ENCODE data around the gene CPA5.
"Not testable (repeated sequence)": the region's sequence is repeated elsewhere in the genome, so short reads cannot be mapped to it uniquely, and the experiment has no call there.

The CPA5 gene

DNA sequence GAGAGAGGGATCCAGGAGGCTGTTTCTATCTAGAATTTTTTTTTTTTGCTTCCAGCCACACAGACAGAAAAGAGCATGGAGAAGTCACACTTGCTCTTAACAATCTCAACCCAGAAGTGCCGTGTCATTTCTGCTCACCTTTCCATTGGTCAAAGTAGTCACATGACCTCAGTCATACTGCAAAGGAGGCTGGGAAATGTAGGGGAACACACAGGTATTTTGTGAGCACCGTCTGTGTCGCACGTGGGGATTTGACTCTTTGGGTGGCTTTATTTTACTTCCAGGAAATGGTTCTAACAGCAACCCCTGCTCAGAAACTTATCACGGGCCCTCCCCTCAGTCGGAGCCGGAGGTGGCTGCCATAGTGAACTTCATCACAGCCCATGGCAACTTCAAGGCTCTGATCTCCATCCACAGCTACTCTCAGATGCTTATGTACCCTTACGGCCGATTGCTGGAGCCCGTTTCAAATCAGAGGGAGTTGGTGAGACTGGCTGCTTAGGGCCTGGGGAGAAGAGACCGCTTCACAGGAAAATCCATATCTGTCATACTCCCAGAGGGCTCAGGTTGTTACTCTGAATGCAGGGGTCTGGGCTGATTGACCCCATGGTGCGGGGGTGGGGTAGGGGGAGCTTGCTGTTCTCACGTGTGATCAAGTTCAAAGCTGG lies 22.6 kb downstream of the CPA5 start:
- H3K9me3 Mint-ChIP-seq: no peaks in the 10 kb centered on the region
- no peak overlapping the region for H3K27ac Mint-ChIP-seq (ENCODE audit: low read depth)
- H3K4me3 Mint-ChIP-seq: peak overlapping the region; percentile 24
- H3K36me3 Mint-ChIP-seq (ENCODE audit: insufficient read depth): peaks cover 3% of the 10 kb centered on the region
- ATAC-seq (replicated peaks; ENCODE audit: extremely low read depth, poor library complexity, severe bottlenecking) (no peak), DNase-seq (ENCODE audit: low spot score in 2 of 2) (no peak)
- peaks cover 9% of the 10 kb centered on the region for H3K27me3 Mint-ChIP-seq
- no peaks in the 10 kb centered on the region for H3K4me1 Mint-ChIP-seq

- Mint-ChIP-seq H3K9me3 (no peaks in the 10 kb centered on the region), H3K4me1 (no peaks in the 10 kb centered on the region), H3K4me3 (peak overlapping the region; percentile 24), H3K27me3 (peaks cover under 1% of the 10 kb centered on the region), H3K27ac (ENCODE audit: low read depth) (no peak overlapping the region), H3K36me3 (ENCODE audit: insufficient read depth) (peaks cover 3% of the 10 kb centered on the region)
- ATAC-seq (replicated peaks; ENCODE audit: extremely low read depth, poor library complexity, severe bottlenecking) (no peak), DNase-seq (ENCODE audit: low spot score in 2 of 2) (no peak)
Observed at GRCh38 chr7:130367836-130368746, 23.5 kb downstream of the CPA5 start.

GRCh38 chr7:130369110-130369711 lies 24.6 kb downstream of the CPA5 start:
- ATAC-seq (replicated peaks; ENCODE audit: extremely low read depth, poor library complexity, severe bottlenecking) (no peak), DNase-seq (ENCODE audit: low spot score in 2 of 2) (no peak)
- Mint-ChIP-seq H3K27me3 (no peaks in the 10 kb centered on the region), H3K9me3 (no peaks in the 10 kb centered on the region), H3K36me3 (ENCODE audit: insufficient read depth) (peaks cover 5% of the 10 kb centered on the region), H3K27ac (ENCODE audit: low read depth) (no peak overlapping the region), H3K4me3 (no peak overlapping the region), H3K4me1 (no peaks in the 10 kb centered on the region)

DNA sequence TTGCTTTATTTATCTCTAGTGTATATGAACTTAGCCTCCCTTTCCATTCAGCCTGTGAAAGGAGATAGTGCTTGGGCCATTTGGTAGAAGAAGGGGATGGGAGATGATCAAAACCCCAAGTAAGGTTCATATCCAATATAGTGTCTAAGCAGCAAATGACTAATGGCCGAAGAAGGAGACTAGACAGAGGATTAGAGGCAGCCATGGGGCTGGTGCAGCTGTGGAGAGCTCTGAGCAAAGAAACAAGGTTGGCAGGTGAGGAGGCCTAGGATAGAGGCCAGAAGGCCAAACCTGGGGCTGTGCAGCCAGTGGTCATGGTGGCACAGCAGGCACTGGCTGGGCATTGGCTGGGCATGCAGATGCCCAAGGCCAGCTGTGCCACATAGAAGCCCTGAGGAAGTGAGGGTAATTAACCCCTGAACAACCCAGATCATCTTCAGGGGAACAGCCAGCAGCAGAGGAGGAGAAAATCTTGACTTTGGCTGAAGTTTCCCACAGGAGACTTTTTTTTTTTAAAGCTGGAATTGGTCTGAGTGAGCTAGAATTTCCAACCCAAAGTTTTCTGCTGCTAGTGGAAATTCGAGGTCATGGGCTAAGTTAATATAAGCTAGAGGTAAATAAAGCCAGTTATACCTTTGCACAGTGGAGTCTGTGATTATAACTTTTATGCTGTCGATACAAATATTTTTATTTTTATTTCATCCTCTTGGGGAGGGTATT lies 25.4 kb downstream of the CPA5 start:
- H3K4me1 Mint-ChIP-seq: no peaks in the 10 kb centered on the region
- no peaks in the 10 kb centered on the region for H3K9me3 Mint-ChIP-seq
- H3K36me3 Mint-ChIP-seq (ENCODE audit: insufficient read depth): peaks cover 5% of the 10 kb centered on the region
- DNase-seq (ENCODE audit: low spot score in 2 of 2): no peak
- H3K27me3 Mint-ChIP-seq: no peaks in the 10 kb centered on the region
- no peak overlapping the region for H3K4me3 Mint-ChIP-seq
- no peak for ATAC-seq (replicated peaks; ENCODE audit: extremely low read depth, poor library complexity, severe bottlenecking)
- no peak overlapping the region for H3K27ac Mint-ChIP-seq (ENCODE audit: low read depth)

DNA sequence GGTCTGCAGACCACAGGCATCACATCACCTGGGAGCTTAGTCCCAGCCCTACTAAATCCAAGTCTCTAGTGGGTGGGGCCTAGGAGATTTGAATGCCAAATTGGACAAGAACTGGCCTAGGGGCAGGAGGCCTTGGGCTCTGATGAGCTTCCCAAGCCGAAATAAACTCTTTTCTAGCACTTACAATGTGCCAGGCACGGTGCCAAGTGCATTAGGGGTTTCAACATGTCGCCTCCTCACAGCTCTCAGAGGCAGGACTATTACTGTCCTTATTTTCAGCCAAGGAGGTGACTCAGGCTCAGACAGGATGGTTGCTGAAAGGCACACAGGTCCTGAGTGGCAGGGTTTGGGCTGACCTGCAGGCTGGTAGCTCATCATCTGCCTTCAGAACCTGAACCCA lies 26.4 kb downstream of the CPA5 start:
- no peak overlapping the region for H3K27ac Mint-ChIP-seq (ENCODE audit: low read depth)
- ATAC-seq (replicated peaks; ENCODE audit: extremely low read depth, poor library complexity, severe bottlenecking) (no peak), DNase-seq (ENCODE audit: low spot score in 2 of 2) (no peak)
- peaks cover under 1% of the 10 kb centered on the region for H3K9me3 Mint-ChIP-seq
- peaks cover 5% of the 10 kb centered on the region for H3K36me3 Mint-ChIP-seq (ENCODE audit: insufficient read depth)
- no peaks in the 10 kb centered on the region for H3K4me1 Mint-ChIP-seq
- H3K4me3 Mint-ChIP-seq: no peak overlapping the region
- no peaks in the 10 kb centered on the region for H3K27me3 Mint-ChIP-seq

DNA sequence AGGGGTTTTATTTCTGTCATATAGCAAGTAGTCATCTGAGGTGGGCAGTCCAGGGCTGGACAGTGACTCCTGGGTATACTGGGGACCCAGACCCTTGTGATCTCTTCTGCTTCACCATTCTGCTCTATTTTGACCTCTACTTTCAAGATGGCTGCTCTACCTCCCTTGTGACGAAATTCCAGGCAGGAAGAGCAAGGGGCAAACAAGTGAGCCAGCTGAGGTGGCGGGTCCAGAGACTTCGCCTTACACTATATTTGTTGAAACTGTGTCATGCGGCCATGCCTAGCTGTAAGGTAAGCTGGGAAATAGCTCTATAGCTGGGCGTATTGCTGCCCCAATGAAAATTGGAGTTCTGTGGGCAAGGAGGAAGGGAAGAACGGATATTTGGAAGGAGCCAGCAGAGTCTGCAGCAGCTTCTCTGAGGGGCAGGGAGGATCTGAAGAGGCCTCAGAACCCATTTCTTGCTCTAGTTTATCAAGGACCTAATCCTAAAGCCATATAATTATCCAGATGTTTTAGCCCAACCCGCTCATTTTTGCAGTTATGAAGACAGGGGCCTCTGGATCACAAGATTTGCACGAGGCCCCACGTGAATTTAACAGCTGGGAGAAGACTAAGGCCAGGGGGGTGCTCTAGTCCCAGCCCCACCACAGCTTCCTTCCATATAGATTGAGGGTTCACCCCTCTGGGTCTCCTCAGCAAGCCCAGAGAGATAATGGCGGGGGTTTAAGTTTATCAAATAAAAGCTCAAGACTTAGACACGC lies 28.0 kb downstream of the CPA5 start:
- peaks cover 5% of the 10 kb centered on the region for H3K36me3 Mint-ChIP-seq (ENCODE audit: insufficient read depth)
- no peak overlapping the region for H3K4me3 Mint-ChIP-seq
- DNase-seq (ENCODE audit: low spot score in 2 of 2) (no peak), ATAC-seq (replicated peaks; ENCODE audit: extremely low read depth, poor library complexity, severe bottlenecking) (no peak)
- no peaks in the 10 kb centered on the region for H3K4me1 Mint-ChIP-seq
- H3K27me3 Mint-ChIP-seq: no peaks in the 10 kb centered on the region
- no peak overlapping the region for H3K27ac Mint-ChIP-seq (ENCODE audit: low read depth)
- H3K9me3 Mint-ChIP-seq: peaks cover 9% of the 10 kb centered on the region

DNA sequence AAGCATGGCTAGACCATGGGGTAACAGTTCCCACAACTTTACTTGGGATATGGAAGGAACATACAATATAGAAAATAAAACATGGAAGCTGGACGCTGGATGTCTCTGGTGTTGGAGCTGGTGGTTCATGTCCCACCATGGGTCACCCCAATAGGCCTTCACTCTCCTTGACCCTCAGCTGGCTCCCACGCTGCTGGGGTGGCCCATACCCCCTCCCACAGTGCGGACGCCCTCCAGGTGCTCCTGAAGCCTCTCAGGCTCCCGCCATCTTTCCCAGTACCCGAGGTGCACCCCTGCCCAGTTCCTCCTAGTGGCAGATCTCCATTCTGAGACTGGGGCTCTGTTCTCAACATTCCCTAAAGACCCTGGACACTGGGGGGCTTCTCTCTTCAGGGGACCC lies 29.9 kb downstream of the CPA5 start:
- no peak overlapping the region for H3K27ac Mint-ChIP-seq (ENCODE audit: low read depth)
- H3K4me1 Mint-ChIP-seq: no peaks in the 10 kb centered on the region
- peaks cover 2% of the 10 kb centered on the region for H3K36me3 Mint-ChIP-seq (ENCODE audit: insufficient read depth)
- no peaks in the 10 kb centered on the region for H3K27me3 Mint-ChIP-seq
- no peak for DNase-seq (ENCODE audit: low spot score in 2 of 2)
- peaks cover 9% of the 10 kb centered on the region for H3K9me3 Mint-ChIP-seq
- no peak overlapping the region for H3K4me3 Mint-ChIP-seq
- no peak for ATAC-seq (replicated peaks; ENCODE audit: extremely low read depth, poor library complexity, severe bottlenecking)

- H3K9me3 Mint-ChIP-seq; ATAC-seq (replicated peaks; ENCODE audit: extremely low read depth, poor library complexity, severe bottlenecking): not testable (repeated sequence)
Observed at GRCh38 chr7:130376461-130376860, 31.8 kb downstream of the CPA5 start.

GRCh38 chr7:130377178-130377577 lies 32.6 kb downstream of the CPA5 start:
- Mint-ChIP-seq H3K9me3 (peaks cover 9% of the 10 kb centered on the region), H3K36me3 (ENCODE audit: insufficient read depth) (peaks cover 2% of the 10 kb centered on the region), H3K4me1 (no peaks in the 10 kb centered on the region), H3K27me3 (no peaks in the 10 kb centered on the region), H3K27ac (ENCODE audit: low read depth) (no peak overlapping the region), H3K4me3 (no peak overlapping the region)
- DNase-seq (ENCODE audit: low spot score in 2 of 2) (no peak), ATAC-seq (replicated peaks; ENCODE audit: extremely low read depth, poor library complexity, severe bottlenecking) (no peak)

More at GRCh38 chr7:130376461-130376860, 31.8 kb downstream of the CPA5 start:
- not testable (repeated sequence) for H3K4me3 Mint-ChIP-seq; DNase-seq (ENCODE audit: low spot score in 2 of 2); H3K36me3 Mint-ChIP-seq (ENCODE audit: insufficient read depth); H3K27ac Mint-ChIP-seq (ENCODE audit: low read depth); H3K27me3 Mint-ChIP-seq; H3K4me1 Mint-ChIP-seq

DNA sequence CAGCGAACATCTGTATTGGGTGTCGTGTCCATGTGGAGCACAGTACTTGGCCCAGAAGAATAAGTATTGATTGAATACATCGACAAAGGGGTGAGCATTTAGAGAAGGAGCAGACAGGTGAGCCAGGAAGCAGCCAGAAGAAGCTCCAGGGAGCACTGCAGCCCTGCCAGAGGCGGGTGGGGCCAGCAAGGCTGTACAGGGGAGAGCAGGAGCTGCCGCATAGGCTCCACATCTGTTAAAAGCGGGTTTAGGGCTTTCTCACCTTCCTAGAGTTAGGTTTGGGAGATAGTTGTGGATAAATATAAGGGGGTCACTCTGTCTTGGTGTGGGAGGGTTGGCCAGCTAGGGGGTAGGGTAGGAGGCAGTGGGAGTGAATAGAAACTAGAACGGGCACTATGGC lies 34.4 kb downstream of the CPA5 start:
- Mint-ChIP-seq H3K27me3 (peaks cover 2% of the 10 kb centered on the region), H3K27ac (ENCODE audit: low read depth) (no peak overlapping the region), H3K4me1 (no peaks in the 10 kb centered on the region), H3K36me3 (ENCODE audit: insufficient read depth) (no peaks in the 10 kb centered on the region), H3K4me3 (no peak overlapping the region), H3K9me3 (peaks cover 9% of the 10 kb centered on the region)
- no peak for DNase-seq (ENCODE audit: low spot score in 2 of 2)
- no peak for ATAC-seq (replicated peaks; ENCODE audit: extremely low read depth, poor library complexity, severe bottlenecking)

GRCh38 chr7:130379532-130379920 lies 34.9 kb downstream of the CPA5 start:
- no peaks in the 10 kb centered on the region for H3K4me1 Mint-ChIP-seq
- peaks cover 7% of the 10 kb centered on the region for H3K27me3 Mint-ChIP-seq
- no peaks in the 10 kb centered on the region for H3K36me3 Mint-ChIP-seq (ENCODE audit: insufficient read depth)
- H3K4me3 Mint-ChIP-seq: no peak overlapping the region
- no peak overlapping the region for H3K27ac Mint-ChIP-seq (ENCODE audit: low read depth)
- H3K9me3 Mint-ChIP-seq: peaks cover 9% of the 10 kb centered on the region
- ATAC-seq (replicated peaks; ENCODE audit: extremely low read depth, poor library complexity, severe bottlenecking) (no peak), DNase-seq (ENCODE audit: low spot score in 2 of 2) (no peak)
